ENCODE results near the gene PDZRN3.

DNA sequence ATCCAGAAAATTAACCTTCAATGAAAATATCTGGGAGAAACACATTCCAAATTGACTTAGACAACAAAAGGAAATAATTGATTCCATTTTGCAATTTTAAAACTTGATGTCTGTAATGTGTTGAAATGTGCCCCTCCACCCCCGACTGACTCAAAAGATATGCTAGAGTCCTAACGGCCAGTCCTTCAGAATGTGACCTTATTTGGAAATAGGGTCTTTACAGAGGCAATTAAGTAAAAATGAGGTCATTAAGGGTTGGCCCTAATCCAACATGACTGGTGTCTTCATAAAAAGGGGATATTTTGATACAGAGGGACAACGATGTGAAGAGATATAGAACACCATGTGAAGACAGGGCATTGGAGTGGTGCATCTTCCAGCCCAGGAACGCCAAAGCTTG, 153.9 kb downstream of the PDZRN3 start:
- TF ChIP-seq RARB (CRISPR knock-in tag; IDR thresholded peaks at IDR 0.05) (no peak), ZFP3 (CRISPR knock-in tag; IDR thresholded peaks at IDR 0.05) (no peak), ZNF70 (CRISPR knock-in tag; IDR thresholded peaks at IDR 0.05) (no peak), BACH2 (CRISPR knock-in tag; IDR thresholded peaks at IDR 0.05; ENCODE audit: borderline replicate concordance) (no peak), PPARA (CRISPR knock-in tag; IDR thresholded peaks at IDR 0.05; ENCODE audit: borderline replicate concordance) (no peak), ARNTL (CRISPR knock-in tag; IDR thresholded peaks at IDR 0.05; ENCODE audit: borderline replicate concordance, low read depth) (no peak), ZNF565 (CRISPR knock-in tag; conservative IDR thresholded peaks at IDR 0.05; ENCODE audit: low read depth) (no peak), ZFP30 (CRISPR knock-in tag; IDR thresholded peaks at IDR 0.05) (no peak), ZNF8 (CRISPR knock-in tag; IDR thresholded peaks at IDR 0.05) (no peak)
- TF ChIP-seq, protein P1, sequence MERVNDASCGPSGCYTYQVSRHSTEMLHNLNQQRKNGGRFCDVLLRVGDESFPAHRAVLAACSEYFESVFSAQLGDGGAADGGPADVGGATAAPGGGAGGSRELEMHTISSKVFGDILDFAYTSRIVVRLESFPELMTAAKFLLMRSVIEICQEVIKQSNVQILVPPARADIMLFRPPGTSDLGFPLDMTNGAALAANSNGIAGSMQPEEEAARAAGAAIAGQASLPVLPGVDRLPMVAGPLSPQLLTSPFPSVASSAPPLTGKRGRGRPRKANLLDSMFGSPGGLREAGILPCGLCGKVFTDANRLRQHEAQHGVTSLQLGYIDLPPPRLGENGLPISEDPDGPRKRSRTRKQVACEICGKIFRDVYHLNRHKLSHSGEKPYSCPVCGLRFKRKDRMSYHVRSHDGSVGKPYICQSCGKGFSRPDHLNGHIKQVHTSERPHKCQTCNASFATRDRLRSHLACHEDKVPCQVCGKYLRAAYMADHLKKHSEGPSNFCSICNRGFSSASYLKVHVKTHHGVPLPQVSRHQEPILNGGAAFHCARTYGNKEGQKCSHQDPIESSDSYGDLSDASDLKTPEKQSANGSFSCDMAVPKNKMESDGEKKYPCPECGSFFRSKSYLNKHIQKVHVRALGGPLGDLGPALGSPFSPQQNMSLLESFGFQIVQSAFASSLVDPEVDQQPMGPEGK (CRISPR knock-in tag; IDR thresholded peaks at IDR 0.05; ENCODE audit: borderline replicate concordance) = no peak
- TF ChIP-seq, protein P2, sequence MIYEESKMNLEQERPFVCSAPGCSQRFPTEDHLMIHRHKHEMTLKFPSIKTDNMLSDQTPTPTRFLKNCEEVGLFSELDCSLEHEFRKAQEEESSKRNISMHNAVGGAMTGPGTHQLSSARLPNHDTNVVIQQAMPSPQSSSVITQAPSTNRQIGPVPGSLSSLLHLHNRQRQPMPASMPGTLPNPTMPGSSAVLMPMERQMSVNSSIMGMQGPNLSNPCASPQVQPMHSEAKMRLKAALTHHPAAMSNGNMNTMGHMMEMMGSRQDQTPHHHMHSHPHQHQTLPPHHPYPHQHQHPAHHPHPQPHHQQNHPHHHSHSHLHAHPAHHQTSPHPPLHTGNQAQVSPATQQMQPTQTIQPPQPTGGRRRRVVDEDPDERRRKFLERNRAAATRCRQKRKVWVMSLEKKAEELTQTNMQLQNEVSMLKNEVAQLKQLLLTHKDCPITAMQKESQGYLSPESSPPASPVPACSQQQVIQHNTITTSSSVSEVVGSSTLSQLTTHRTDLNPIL (CRISPR knock-in tag; IDR thresholded peaks at IDR 0.05; ENCODE audit: low read depth) = no peak
- TF ChIP-seq, protein P3, sequence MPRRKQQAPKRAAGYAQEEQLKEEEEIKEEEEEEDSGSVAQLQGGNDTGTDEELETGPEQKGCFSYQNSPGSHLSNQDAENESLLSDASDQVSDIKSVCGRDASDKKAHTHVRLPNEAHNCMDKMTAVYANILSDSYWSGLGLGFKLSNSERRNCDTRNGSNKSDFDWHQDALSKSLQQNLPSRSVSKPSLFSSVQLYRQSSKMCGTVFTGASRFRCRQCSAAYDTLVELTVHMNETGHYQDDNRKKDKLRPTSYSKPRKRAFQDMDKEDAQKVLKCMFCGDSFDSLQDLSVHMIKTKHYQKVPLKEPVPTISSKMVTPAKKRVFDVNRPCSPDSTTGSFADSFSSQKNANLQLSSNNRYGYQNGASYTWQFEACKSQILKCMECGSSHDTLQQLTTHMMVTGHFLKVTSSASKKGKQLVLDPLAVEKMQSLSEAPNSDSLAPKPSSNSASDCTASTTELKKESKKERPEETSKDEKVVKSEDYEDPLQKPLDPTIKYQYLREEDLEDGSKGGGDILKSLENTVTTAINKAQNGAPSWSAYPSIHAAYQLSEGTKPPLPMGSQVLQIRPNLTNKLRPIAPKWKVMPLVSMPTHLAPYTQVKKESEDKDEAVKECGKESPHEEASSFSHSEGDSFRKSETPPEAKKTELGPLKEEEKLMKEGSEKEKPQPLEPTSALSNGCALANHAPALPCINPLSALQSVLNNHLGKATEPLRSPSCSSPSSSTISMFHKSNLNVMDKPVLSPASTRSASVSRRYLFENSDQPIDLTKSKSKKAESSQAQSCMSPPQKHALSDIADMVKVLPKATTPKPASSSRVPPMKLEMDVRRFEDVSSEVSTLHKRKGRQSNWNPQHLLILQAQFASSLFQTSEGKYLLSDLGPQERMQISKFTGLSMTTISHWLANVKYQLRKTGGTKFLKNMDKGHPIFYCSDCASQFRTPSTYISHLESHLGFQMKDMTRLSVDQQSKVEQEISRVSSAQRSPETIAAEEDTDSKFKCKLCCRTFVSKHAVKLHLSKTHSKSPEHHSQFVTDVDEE (CRISPR knock-in tag; IDR thresholded peaks at IDR 0.05) = no peak
